ENCODE measurements around the gene SF3A2. TPM values are rescaled to one million over a fixed set of nuclear protein-coding genes. Genes with fewer than 3 reads are reported as not detected.

SF3A2 gene
- total RNA-seq, 2 donors from 2014 or later, result 146 to 147 TPM

DNA sequence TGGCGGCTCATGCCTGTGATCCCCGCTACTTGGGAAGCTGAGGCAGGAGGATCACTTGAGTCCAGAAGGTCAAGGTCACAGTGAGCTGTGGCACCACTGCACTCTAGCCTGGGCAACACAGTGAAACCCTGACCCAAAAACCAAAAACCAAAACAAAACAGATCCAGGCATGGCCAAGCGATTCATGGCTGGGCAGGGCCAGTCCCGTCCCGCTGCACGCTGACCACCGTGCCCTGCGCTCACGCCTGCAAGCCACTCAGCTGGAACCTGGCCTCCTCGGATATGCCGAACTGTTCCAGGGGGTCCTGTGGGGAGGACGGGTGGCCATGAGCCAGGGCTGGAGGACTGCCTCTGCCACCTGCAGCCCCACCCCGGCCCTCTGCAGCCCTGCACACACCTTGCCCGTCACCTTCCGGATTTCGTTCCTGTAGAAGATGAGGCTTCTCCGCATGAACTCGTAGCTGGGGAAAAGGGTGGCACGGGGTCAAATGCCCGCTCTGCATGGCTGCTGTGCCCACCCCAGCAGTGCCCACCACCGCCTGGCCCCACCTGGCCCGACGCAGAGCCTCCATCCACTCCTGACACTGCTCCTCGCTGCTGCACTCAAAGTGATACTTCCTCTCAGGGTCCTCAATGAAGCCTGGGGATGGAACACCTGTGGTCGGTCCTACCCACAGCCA lies 2.9 kb upstream of the SF3A2 start:
- Mint-ChIP-seq H3K36me3 (ENCODE audit: insufficient read depth in 2 of 2) (peaks cover 8 to 16% of the 10 kb centered on the region in 2 donors), H3K9me3 (no peaks in the 10 kb centered on the region), H3K27ac (no peak overlapping the region), H3K4me3 (peak overlapping the region in 1 of 2 donors; percentile 95), H3K4me1 (ENCODE audit: low read depth) (peaks cover 31% of the 10 kb centered on the region), H3K27me3 (ENCODE audit: low read depth) (no peaks in the 10 kb centered on the region)
- no peak for DNase-seq
- ATAC-seq (replicated peaks in 1 of 2), result no peak

DNA sequence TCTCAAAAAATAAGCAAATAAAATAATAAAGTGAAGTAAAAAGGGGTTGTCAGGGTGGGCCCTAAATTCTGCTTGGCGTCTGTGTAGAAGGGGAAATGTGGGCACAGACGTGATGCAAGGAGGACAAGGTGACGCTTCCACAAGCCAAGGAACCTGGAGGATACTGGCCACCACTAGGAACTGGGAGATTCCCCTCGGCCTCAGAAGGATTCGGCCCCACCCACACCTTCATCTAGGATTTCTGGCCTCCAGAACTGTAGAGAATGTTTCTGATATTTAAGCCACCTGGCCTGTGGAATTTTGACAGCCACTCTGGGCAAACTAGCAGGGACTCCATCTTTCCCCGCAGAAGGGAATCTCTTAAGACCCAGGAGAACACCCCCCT lies 1.6 kb upstream of the SF3A2 start:
- Mint-ChIP-seq H3K27ac (peak overlapping the region; percentile 69), H3K4me3 (peak overlapping the region; percentile 94 to 95), H3K27me3 (ENCODE audit: low read depth) (no peaks in the 10 kb centered on the region), H3K36me3 (ENCODE audit: insufficient read depth in 2 of 2) (peaks cover 11 to 16% of the 10 kb centered on the region in 2 donors), H3K4me1 (ENCODE audit: low read depth) (peaks cover 43% of the 10 kb centered on the region), H3K9me3 (no peaks in the 10 kb centered on the region)
- DNase-seq (no peak), ATAC-seq (replicated peaks in 1 of 2) (no peak)

DNA sequence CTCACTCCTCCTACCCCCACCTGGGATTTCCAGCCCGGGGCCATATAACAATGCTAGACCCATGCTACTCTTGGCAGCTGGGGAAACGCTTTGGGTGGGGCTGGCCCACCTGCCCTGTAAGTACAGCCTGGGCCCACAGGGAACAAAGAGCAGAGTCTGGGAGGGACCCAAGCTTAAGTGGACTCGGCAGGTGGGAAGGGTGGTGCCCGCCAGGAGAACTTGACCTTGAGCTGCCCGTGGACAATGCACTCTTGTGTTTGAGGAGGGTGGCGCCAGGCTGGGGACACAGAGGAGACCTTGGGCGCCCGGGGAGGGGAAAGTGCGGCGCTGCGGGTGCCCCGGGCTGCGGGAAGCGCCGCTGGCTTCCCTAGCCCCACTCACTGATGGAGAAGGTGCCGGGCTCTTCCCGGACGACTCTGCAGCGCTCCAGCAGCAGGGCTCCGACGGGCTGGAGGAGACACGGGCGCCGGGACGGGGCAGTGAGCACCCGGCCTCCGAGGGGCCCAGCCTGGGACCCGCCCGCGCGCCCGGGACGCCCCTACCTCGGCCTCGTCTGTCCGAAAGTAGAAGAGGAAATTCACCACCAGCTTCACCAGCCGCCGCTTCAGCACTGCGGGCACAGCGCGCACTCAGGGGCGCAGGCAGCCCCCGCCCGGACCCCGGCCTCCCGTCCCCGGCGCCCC lies 1.1 kb upstream of the SF3A2 start:
- DNase-seq (peak; percentile 41 to 45), ATAC-seq (replicated peaks in 1 of 2) (peak; percentile 20)
- Mint-ChIP-seq H3K27me3 (ENCODE audit: low read depth) (no peaks in the 10 kb centered on the region), H3K36me3 (ENCODE audit: insufficient read depth in 2 of 2) (peaks cover 14 to 16% of the 10 kb centered on the region in 2 donors), H3K27ac (peak overlapping the region; percentile 69), H3K4me3 (peak overlapping the region; percentile 94 to 95), H3K9me3 (no peaks in the 10 kb centered on the region), H3K4me1 (ENCODE audit: low read depth) (peaks cover 47% of the 10 kb centered on the region)

GRCh38 chr19:2236064-2236313 lies 635 bp upstream of the SF3A2 start:
- ATAC-seq (replicated peaks in 1 of 2) (no peak), DNase-seq (no peak)
- peaks cover 16% of the 10 kb centered on the region in 2 donors for H3K36me3 Mint-ChIP-seq (ENCODE audit: insufficient read depth in 2 of 2)
- H3K4me1 Mint-ChIP-seq (ENCODE audit: low read depth), result peaks cover 52% of the 10 kb centered on the region
- no peaks in the 10 kb centered on the region for H3K9me3 Mint-ChIP-seq
- H3K27me3 Mint-ChIP-seq (ENCODE audit: low read depth), result no peaks in the 10 kb centered on the region
- peak overlapping the region; percentile 94 to 95 for H3K4me3 Mint-ChIP-seq
- H3K27ac Mint-ChIP-seq, result no peak overlapping the region

DNA sequence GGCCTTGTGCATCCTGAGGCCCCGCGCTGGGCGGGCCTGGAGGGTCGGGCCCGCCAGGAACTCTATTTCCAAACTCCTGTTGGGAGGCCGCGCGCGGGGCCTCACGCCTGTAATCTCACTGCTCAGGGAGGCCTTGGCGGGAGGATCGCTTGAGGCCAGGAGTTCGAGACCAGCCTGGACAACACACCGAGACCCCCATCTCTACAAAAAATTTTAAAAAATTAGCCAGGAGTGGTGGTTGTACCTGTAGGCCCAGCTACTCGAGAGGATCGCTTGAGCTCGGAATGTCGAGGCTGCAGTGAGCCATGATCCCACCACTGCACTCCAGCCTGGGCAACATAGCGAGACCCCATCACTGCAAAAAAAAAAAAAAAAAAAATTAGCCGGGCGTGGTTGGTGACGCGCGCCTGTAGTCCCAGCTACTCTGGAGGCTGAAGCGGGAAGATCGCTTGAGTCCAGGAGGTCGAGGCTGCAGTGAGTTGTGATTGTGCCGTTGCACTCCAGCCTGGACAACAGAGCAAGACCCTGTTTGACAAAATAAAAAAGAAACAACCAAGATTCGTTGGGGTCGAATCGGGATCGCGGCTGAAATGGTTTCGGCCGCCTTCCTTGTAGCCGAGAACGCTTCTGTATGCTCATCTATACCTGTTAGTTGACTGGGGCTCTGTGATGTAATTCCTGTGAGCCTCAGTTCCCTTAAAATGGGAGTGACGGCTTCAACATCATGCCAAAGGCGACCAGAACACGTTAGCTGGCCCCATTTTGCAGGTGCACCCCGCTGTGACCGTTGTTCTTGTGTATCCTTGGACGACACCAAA lies 636 bp downstream of the SF3A2 start:
- Mint-ChIP-seq H3K4me1 (ENCODE audit: low read depth) (peaks cover 62% of the 10 kb centered on the region), H3K4me3 (peak overlapping the region; percentile 94 to 95), H3K9me3 (no peaks in the 10 kb centered on the region), H3K27me3 (ENCODE audit: low read depth) (no peaks in the 10 kb centered on the region), H3K27ac (peak overlapping the region; percentile 93), H3K36me3 (ENCODE audit: insufficient read depth in 2 of 2) (peaks cover 16 to 20% of the 10 kb centered on the region in 2 donors)
- ATAC-seq (replicated peaks in 1 of 2) (no peak), DNase-seq (no peak)

- peaks cover 16 to 20% of the 10 kb centered on the region in 2 donors for H3K36me3 Mint-ChIP-seq (ENCODE audit: insufficient read depth in 2 of 2)
- peaks cover 66% of the 10 kb centered on the region for H3K4me1 Mint-ChIP-seq (ENCODE audit: low read depth)
- ATAC-seq (replicated peaks in 1 of 2), result no peak
- H3K27ac Mint-ChIP-seq, result peak overlapping the region; percentile 93
- peak overlapping the region; percentile 94 to 95 for H3K4me3 Mint-ChIP-seq
- H3K9me3 Mint-ChIP-seq, result no peaks in the 10 kb centered on the region
- no peak for DNase-seq
- no peaks in the 10 kb centered on the region for H3K27me3 Mint-ChIP-seq (ENCODE audit: low read depth)
Measured at GRCh38 chr19:2237869-2238153, 1.2 kb downstream of the SF3A2 start.

DNA sequence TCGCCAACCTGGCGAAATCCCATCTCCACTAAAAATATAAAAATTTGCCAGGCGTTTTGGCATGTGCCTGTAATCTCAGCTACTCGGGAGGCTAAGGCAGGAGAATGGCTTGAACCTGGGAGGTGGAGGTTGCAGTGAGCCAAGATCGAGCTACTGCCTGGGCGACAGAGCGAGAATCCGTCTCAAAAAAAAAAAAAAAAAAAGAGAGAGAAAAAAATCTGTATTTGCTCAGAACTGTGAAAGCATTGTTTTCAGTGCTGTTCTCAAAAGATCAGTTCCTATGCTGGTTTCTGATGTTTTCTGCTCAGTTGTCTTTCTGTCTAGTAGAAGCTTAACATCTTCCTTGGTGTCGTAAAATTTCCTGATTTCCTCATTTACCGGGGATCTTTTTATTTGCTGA lies 2.5 kb downstream of the SF3A2 start:
- no peaks in the 10 kb centered on the region for H3K9me3 Mint-ChIP-seq
- peaks cover 62% of the 10 kb centered on the region for H3K4me1 Mint-ChIP-seq (ENCODE audit: low read depth)
- ATAC-seq (replicated peaks in 1 of 2), result no peak

GRCh38 chr19:2239771-2240770 lies 3.4 kb downstream of the SF3A2 start:
- DNase-seq (no peak), ATAC-seq (replicated peaks in 1 of 2) (no peak)
- peaks cover 53% of the 10 kb centered on the region for H3K4me1 Mint-ChIP-seq (ENCODE audit: low read depth)
- peak overlapping the region; percentile 94 to 95 for H3K4me3 Mint-ChIP-seq
- no peaks in the 10 kb centered on the region for H3K9me3 Mint-ChIP-seq
- no peaks in the 10 kb centered on the region for H3K27me3 Mint-ChIP-seq (ENCODE audit: low read depth)
- H3K27ac Mint-ChIP-seq, result peak overlapping the region; percentile 89
- peaks cover 15 to 20% of the 10 kb centered on the region in 2 donors for H3K36me3 Mint-ChIP-seq (ENCODE audit: insufficient read depth in 2 of 2)

More for the DNA sequence above, 2.5 kb downstream of the SF3A2 start:
- DNase-seq, result no peak
- Mint-ChIP-seq H3K27ac (peak overlapping the region; percentile 93), H3K36me3 (ENCODE audit: insufficient read depth in 2 of 2) (peaks cover 14 to 20% of the 10 kb centered on the region in 2 donors), H3K4me3 (peak overlapping the region; percentile 94 to 95), H3K27me3 (ENCODE audit: low read depth) (no peaks in the 10 kb centered on the region)

DNA sequence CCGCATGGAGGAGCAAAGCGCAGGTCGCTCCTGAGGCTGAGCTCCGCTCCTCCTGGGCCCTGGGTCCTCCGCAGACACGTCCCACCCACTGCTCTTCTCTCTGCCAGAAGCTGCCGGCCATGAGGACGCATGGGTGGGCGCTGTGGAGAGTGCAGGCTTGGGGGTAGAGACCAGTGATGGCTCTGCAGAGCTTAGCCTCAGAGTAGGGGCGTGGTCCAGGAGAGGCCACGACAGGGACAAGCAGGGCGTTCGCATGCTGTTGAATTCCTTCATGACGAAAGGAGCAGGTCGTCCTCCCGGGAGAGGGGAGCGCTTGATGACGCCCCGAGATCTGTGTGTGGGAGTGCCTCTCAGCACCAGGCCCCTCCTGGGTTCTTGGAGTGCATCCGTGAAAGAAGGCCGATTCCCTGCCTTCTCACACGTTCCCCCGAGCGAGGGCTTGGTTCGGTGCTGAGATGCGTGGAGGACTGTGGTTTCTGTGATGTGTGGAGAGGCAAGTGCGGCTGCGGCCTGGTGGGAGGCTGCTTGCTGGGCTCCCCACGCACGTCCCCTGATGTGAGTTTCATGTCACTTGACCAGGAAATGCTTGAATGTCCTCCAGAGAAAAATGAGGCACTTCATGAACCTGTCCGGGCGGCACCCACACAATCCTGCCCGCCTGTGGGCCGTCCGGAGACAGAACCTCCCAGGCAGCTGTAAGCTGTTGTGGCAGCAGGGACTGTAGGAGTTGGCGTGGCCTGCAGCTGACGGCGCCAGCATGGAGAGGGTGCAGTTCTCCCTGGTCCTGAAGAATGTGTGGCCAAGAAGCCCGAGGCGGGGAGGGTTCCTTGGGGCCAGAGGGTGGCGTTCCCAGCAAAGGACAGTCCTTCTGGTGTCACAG lies 4.5 kb downstream of the SF3A2 start:
- no peaks in the 10 kb centered on the region for H3K27me3 Mint-ChIP-seq (ENCODE audit: low read depth)
- no peak for ATAC-seq (replicated peaks in 1 of 2)

DNA sequence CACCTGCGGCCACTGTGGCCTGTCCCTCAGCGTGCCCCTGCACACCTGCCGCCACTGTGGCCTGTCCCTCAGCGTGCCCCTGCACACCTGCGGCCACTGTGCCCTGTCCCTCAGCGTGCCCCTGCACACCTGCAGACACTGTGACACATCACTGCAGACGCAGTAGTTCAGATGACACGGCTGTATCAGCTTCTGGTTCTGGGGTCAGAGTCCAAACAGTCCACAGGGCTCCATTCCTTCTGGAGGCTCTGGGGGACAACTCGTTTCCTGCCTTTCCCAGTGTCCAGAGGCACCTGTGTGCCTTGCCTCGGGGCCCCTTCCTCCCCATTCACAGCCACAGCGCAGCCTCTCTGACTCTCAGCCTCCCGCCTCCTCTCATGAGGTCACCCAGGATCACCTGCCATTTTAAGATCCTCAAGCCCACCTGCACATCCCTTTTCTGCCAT lies 5.5 kb downstream of the SF3A2 start:
- Mint-ChIP-seq H3K9me3 (no peaks in the 10 kb centered on the region), H3K27ac (peak overlapping the region; percentile 41), H3K36me3 (ENCODE audit: insufficient read depth in 2 of 2) (peaks cover 10 to 18% of the 10 kb centered on the region in 2 donors), H3K27me3 (ENCODE audit: low read depth) (no peaks in the 10 kb centered on the region), H3K4me1 (ENCODE audit: low read depth) (peaks cover 49% of the 10 kb centered on the region), H3K4me3 (peak overlapping the region in 1 of 2 donors; percentile 32)
- ATAC-seq (replicated peaks in 1 of 2), result no peak
- DNase-seq, result no peak

More for the DNA sequence above, 4.5 kb downstream of the SF3A2 start:
- DNase-seq, result no peak
- Mint-ChIP-seq H3K9me3 (no peaks in the 10 kb centered on the region), H3K4me3 (peak overlapping the region; percentile 94 to 95), H3K36me3 (ENCODE audit: insufficient read depth in 2 of 2) (peaks cover 14 to 20% of the 10 kb centered on the region in 2 donors), H3K27ac (peak overlapping the region; percentile 89), H3K4me1 (ENCODE audit: low read depth) (peaks cover 49% of the 10 kb centered on the region)

DNA sequence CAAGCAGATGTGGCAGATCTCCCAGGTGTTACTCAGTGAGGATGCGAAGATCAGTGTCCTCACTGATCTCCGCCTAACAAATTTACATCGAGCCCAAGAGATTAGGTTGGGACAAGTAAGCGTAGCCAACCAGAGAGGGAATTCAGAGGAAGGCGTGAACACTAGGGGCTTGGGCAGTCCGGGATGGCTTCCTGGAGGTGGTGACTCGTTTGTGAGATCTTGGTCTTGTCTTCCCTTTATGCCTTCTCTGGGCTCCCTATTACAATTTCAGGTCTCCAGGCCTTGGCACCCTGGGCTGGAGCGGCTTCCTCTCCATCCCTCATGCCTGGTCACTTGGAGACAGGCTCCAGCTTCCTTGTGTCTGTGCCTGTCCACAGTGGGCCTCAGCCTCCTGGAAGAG lies 6.2 kb downstream of the SF3A2 start:
- H3K9me3 Mint-ChIP-seq, result no peaks in the 10 kb centered on the region
- H3K27ac Mint-ChIP-seq, result peak overlapping the region; percentile 41
- H3K27me3 Mint-ChIP-seq (ENCODE audit: low read depth), result no peaks in the 10 kb centered on the region
- DNase-seq (no peak), ATAC-seq (replicated peaks in 1 of 2) (no peak)
- peaks cover 44% of the 10 kb centered on the region for H3K4me1 Mint-ChIP-seq (ENCODE audit: low read depth)
- H3K4me3 Mint-ChIP-seq, result no peak overlapping the region
- peaks cover 8 to 17% of the 10 kb centered on the region in 2 donors for H3K36me3 Mint-ChIP-seq (ENCODE audit: insufficient read depth in 2 of 2)

All from activated T-cell treated with anti-CD3 and anti-CD28 coated beads, Interleukin-2, amount 50 U/mL, for 72 hours (primary cell).